Mammary epithelial cell (primary cell): ENCODE data around the gene IVL.

Experiments
- CTCF ChIP-seq, 2 donors: IDR thresholded peaks in 1 of 2; conservative IDR thresholded peaks in 1 of 2; 2 replicates each; pipeline ENCODE4 v1.5.1; 2011 to 2012; ENCODE audit warnings: inconsistent platforms in 2 of 2, low read length in 2 of 2, mild to moderate bottlenecking in 2 of 2, control low read depth in 1 of 2, low read depth in 1 of 2; ENCODE audit not compliant: insufficient read depth in 1 of 2; ENCODE audit errors: extremely low read depth in 1 of 2
- EZH2 ChIP-seq: IDR thresholded peaks from 2 replicates; pipeline ENCODE4 v1.6.1; 2012; ENCODE audit warnings: low read length, inconsistent platforms, borderline replicate concordance

GRCh38 chr1:152878042-152878441 is 30.3 kb upstream of the IVL start, which contains the start of gene SMCP:
- TF ChIP-seq CTCF (conservative IDR thresholded peaks at IDR 0.05 in 1 of 2, IDR thresholded peaks at IDR 0.05 in 1 of 2; ENCODE audit: extremely low read depth in 1 of 2, insufficient read depth in 1 of 2, low read depth in 1 of 2, low read length in 2 of 2) = peak; percentile 45 to 52
- no peak for TF ChIP-seq EZH2
